Neural progenitor cell (in vitro differentiated cells): ENCODE data around the gene PLP2.

Experiments used
- EZH2 ChIP-seq: fragments of 200-600 bp; sonication (generic); IDR thresholded peaks from 2 replicates; pipeline ENCODE4 v1.6.1; 2017; ENCODE audit warnings: antibody characterized with exemption, mild to moderate bottlenecking, moderate library complexity
- TF ChIP-seq, protein P1 (sequence below): fragments of 200-600 bp; sonication (generic); IDR thresholded peaks from 2 replicates; pipeline ENCODE4 v1.5.1; 2017; ENCODE audit warnings: antibody characterized with exemption, mild to moderate bottlenecking

DNA sequence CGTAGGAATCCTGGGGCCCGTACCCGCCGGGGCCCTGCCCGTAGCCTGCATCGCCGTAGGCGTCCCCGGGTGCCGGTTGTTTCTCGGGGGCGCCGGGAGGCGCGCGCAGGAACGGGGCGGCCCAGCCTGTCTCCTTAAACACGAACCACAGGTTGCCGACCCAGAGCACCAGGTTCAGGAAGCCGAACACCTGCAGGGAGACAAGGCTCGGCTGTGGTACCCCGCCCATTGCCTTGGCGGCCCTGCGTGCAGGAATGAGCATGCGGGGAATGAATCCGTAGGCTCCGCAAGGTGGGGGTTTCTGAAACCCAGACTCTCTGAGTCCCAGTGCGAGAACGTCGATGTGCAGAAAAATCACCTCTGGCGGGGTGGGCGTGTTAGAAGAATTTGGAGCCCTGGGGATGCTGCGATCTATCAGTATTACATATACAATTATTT is 19.9 kb downstream of the PLP2 start:
- TF ChIP-seq, protein P1, sequence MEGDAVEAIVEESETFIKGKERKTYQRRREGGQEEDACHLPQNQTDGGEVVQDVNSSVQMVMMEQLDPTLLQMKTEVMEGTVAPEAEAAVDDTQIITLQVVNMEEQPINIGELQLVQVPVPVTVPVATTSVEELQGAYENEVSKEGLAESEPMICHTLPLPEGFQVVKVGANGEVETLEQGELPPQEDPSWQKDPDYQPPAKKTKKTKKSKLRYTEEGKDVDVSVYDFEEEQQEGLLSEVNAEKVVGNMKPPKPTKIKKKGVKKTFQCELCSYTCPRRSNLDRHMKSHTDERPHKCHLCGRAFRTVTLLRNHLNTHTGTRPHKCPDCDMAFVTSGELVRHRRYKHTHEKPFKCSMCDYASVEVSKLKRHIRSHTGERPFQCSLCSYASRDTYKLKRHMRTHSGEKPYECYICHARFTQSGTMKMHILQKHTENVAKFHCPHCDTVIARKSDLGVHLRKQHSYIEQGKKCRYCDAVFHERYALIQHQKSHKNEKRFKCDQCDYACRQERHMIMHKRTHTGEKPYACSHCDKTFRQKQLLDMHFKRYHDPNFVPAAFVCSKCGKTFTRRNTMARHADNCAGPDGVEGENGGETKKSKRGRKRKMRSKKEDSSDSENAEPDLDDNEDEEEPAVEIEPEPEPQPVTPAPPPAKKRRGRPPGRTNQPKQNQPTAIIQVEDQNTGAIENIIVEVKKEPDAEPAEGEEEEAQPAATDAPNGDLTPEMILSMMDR = no peak
- no peak for TF ChIP-seq EZH2
